DMS153 treated with DMSO at 0.1 percent for 48 hours (cell line): ENCODE data around the gene STAT1.
"Not testable (repeated sequence)": the region's sequence is repeated elsewhere in the genome, so short reads cannot be mapped to it uniquely, and the experiment has no call there.

ENCODE experiments used
- DNase-seq: peaks from one replicate; lab custom pipeline; 2025; ENCODE audit not compliant: unreplicated experiment; lab: John Stamatoyannopoulos, UW

STAT1 gene

GRCh38 chr2:191009541-191010374 is 4.2 kb downstream of the STAT1 start:
- DNase-seq: no peak

- no peak for DNase-seq
These were observed 5.7 kb downstream of the STAT1 start for GRCh38 chr2:191008286-191008685.

- DNase-seq: no peak
These were observed 6.8 kb downstream of the STAT1 start for GRCh38 chr2:191006997-191007783.

GRCh38 chr2:191006297-191006696 is 7.7 kb downstream of the STAT1 start:
- no peak for DNase-seq

GRCh38 chr2:191003405-191004309 is 10.3 kb downstream of the STAT1 start:
- no peak for DNase-seq

- no peak for DNase-seq
These were observed 12.3 kb downstream of the STAT1 start for GRCh38 chr2:191001624-191002023.

GRCh38 chr2:191001032-191001431 is 12.9 kb downstream of the STAT1 start:
- DNase-seq: no peak

GRCh38 chr2:190999949-191000665 is 13.9 kb downstream of the STAT1 start:
- no peak for DNase-seq

GRCh38 chr2:190999058-190999457 is 14.9 kb downstream of the STAT1 start:
- DNase-seq: no peak

- no peak for DNase-seq
These were observed 16.4 kb downstream of the STAT1 start for GRCh38 chr2:190997526-190998113.

GRCh38 chr2:190996947-190997346 is 17.0 kb downstream of the STAT1 start:
- no peak for DNase-seq

- DNase-seq: no peak
These were observed 17.5 kb downstream of the STAT1 start for GRCh38 chr2:190996338-190996946.

GRCh38 chr2:190995315-190995714 is 18.7 kb downstream of the STAT1 start:
- not testable (repeated sequence) for DNase-seq

- DNase-seq: no peak
These were observed 19.8 kb downstream of the STAT1 start for GRCh38 chr2:190994148-190994547.

- DNase-seq: no peak
These were observed 20.7 kb downstream of the STAT1 start for GRCh38 chr2:190993292-190993643.

GRCh38 chr2:190990132-190990531 is 23.8 kb downstream of the STAT1 start:
- no peak for DNase-seq

- no peak for DNase-seq
These were observed 25.1 kb downstream of the STAT1 start for GRCh38 chr2:190988910-190989309.

GRCh38 chr2:190987938-190988337 is 26.0 kb downstream of the STAT1 start:
- no peak for DNase-seq

GRCh38 chr2:190987116-190987515 is 26.9 kb downstream of the STAT1 start:
- no peak for DNase-seq
